GM19099 (cell line): ENCODE results near the gene PPP1R14C.

Experiments used
- POLR2A ChIP-seq: IDR thresholded peaks from 3 replicates; pipeline ENCODE4 v1.6.1; 2011; ENCODE audit warnings: low read depth; ENCODE audit not compliant: insufficient read length; ENCODE audit errors: extremely low read depth

Gene PPP1R14C

GRCh38 chr6:150255840-150256239, 113.0 kb downstream of the PPP1R14C start:
- no peak for TF ChIP-seq POLR2A

- no peak for TF ChIP-seq POLR2A
Observed at GRCh38 chr6:150256618-150257272, 113.9 kb downstream of the PPP1R14C start.

- no peak for TF ChIP-seq POLR2A
Observed at GRCh38 chr6:150258381-150258780, 115.5 kb downstream of the PPP1R14C start.

GRCh38 chr6:150260931-150261330, 118.1 kb downstream of the PPP1R14C start:
- no peak for TF ChIP-seq POLR2A

GRCh38 chr6:150261997-150262697, 119.3 kb downstream of the PPP1R14C start:
- no peak for TF ChIP-seq POLR2A

GRCh38 chr6:150263765-150264404, 121.0 kb downstream of the PPP1R14C start:
- TF ChIP-seq POLR2A: no peak

GRCh38 chr6:150266309-150266708, 123.5 kb downstream of the PPP1R14C start:
- TF ChIP-seq POLR2A: no peak

GRCh38 chr6:150266963-150267685, 124.3 kb downstream of the PPP1R14C start:
- no peak for TF ChIP-seq POLR2A

- no peak for TF ChIP-seq POLR2A
Observed at GRCh38 chr6:150267686-150268561, 125.1 kb downstream of the PPP1R14C start.

- TF ChIP-seq POLR2A: no peak
Observed at GRCh38 chr6:150269130-150269856, 126.4 kb downstream of the PPP1R14C start.

- no peak for TF ChIP-seq POLR2A
Observed at GRCh38 chr6:150269857-150270223, 127.0 kb downstream of the PPP1R14C start.

GRCh38 chr6:150270330-150271052, 127.6 kb downstream of the PPP1R14C start:
- no peak for TF ChIP-seq POLR2A

GRCh38 chr6:150271172-150271500, 128.3 kb downstream of the PPP1R14C start:
- TF ChIP-seq POLR2A: no peak
